ENCODE data around the gene GRK5. TPM values are rescaled to one million over a fixed set of nuclear protein-coding genes. Genes with fewer than 3 reads are reported as not detected.
A peak's percentile ranks its signal among the peaks of the same experiment; 100 is the strongest.

GRK5 gene
- total and polyA plus RNA-seq, 8 donors: 10.9 to 95.9 (median 34.0) TPM

- TF ChIP-seq POLR2A (IDR thresholded peaks at IDR 0.05): no peak
- TF ChIP-seq POLR2AphosphoS5 (IDR thresholded peaks at IDR 0.05): no peak
- TF ChIP-seq CTCF (IDR thresholded peaks at IDR 0.05): no peak
- no peak overlapping the region for H3K4me3 ChIP-seq
- no peaks in the 10 kb centered on the region for H3K9me3 ChIP-seq
- no peak overlapping the region for H3K27ac ChIP-seq
- DNase-seq: no peak
- intact Hi-C loops (cut with DNase I; ENCODE audit: low total_unique reads): loop anchor here (10.0 kb wide), 2 partner anchors 214 to 244 kb away; no protein-coding TSS in a partner anchor
- H3K36me3 ChIP-seq: no peaks in the 10 kb centered on the region
- H3K27me3 ChIP-seq: peaks cover 0 to 5% (median 0%) of the 10 kb centered on the region in 3 donors
- peaks cover 4 to 24% (median 12%) of the 10 kb centered on the region in 4 donors for H3K4me1 ChIP-seq
- WGBS, 5 donors: 81 to 90% (median 83%) methylated on average over 1 of the region's 1 CpG
Measured at GRCh38 chr10:119201233-119201632, 6.1 kb upstream of the GRK5 start.

GRCh38 chr10:119203006-119203405 is 4.4 kb upstream of the GRK5 start:
- peak overlapping the region in 1 of 5 donors; percentile 36 for H3K27ac ChIP-seq
- H3K27me3 ChIP-seq: peaks cover 0 to 5% (median 0%) of the 10 kb centered on the region in 3 donors
- no peak overlapping the region for H3K4me3 ChIP-seq
- intact Hi-C loops (cut with DNase I; ENCODE audit: low total_unique reads): loop anchor here (10.0 kb wide), 2 partner anchors 212 to 242 kb away; no protein-coding TSS in a partner anchor
- TF ChIP-seq POLR2A (IDR thresholded peaks at IDR 0.05) (no peak), CTCF (IDR thresholded peaks at IDR 0.05) (no peak), POLR2AphosphoS5 (IDR thresholded peaks at IDR 0.05) (no peak), EP300 (IDR thresholded peaks at IDR 0.05) (no peak)
- WGBS, 5 donors: 25 to 51% (median 37%) methylated on average over 4 of the region's 4 CpGs
- peaks cover 6 to 27% (median 18%) of the 10 kb centered on the region in 4 donors for H3K4me1 ChIP-seq
- H3K36me3 ChIP-seq: no peaks in the 10 kb centered on the region
- H3K9me3 ChIP-seq: no peaks in the 10 kb centered on the region
- DNase-seq: no peak

DNA sequence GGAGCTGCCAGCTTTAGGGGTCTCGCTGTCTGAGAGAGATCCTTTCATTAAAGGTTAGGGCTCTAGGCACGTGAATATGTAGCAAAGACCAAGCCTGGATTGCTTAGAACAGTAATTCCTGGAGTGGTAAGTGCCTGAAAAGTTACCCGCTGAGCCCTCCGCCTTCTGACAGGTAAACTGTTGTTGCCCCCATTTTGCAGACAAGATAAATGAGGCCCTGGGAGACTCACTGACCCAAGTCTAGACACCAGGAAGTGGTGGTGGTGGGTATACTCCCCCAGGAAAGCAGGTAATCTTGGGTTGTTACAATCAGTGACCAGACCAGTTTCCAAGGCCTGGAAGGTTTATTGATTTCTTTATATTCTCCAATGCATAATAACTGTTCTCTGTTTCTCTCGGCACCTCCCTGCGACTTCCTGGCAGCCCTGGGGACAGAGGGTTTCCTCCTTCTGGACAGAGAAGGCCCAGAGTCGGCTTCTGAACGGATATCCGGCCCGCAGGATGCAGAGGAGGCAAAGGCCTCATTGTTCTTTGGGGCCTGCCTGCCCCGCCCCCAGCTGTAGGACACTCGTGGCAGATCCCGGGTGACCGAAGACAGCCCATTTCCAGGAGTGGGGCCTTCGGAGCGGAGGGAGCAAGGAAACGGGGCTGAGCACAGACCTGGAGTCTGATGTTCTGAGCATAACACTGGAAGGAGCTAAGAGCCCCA is 1.3 kb upstream of the GRK5 start:
- peak; percentile 59 to 73 for DNase-seq
- Histone ChIP-seq H3K27ac (peak overlapping the region; percentile 97 to 100 (median 98)), H3K36me3 (no peaks in the 10 kb centered on the region), H3K27me3 (no peaks in the 10 kb centered on the region), H3K4me3 (peak overlapping the region; percentile 63 to 88 (median 74)), H3K4me1 (peaks cover 19 to 39% (median 37%) of the 10 kb centered on the region in 4 donors), H3K9me3 (no peaks in the 10 kb centered on the region)
- intact Hi-C loops (cut with DNase I; ENCODE audit: low total_unique reads): loop anchor here (10.0 kb wide), 2 partner anchors 209 to 239 kb away; no protein-coding TSS in a partner anchor
- TF ChIP-seq POLR2AphosphoS5 (IDR thresholded peaks at IDR 0.05) (peak in 1 of 3 donors; percentile 27), EP300 (IDR thresholded peaks at IDR 0.05) (no peak)
- 26 to 30% (median 26%) methylated on average over 17 of the region's 17 CpGs for WGBS, 5 donors

DNA sequence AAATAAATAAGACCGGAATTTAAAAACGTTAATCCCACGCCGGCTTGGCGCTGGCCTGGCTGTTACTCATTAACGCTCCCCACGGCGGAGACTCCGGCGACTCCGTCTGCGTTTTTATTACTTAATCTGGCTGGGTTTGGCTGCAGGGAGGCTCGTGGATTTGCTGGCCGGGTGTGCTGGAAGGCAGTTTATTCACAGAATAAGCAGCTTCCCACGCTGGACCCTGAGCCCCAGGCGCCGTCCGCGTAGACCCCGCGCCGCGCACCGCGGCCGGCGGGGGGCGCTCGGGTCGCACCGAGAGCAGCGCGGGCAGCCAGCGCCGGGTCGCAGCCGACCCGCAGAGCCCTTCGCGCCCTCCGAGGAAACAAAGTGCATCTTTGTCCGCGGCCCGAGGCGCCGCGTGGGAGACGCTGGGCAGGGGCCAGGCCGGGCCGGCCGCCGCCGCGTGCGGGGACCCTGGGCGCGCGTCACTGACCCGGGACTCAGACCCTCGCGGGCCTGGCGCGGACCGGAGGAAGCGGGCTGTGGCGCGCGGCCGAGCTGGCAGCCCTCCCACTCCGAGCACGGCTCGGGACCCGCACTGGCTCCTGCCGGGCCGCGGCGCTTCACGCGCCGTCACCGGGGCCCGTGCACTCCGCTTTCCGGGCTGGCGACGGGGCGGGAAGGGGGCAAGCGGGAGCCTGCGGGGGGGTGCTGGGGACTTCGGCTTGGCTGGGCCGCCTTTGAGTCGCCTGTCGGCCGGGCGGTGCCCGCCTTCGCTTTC is 587 bp upstream of the GRK5 start:
- DNase-seq: peak; percentile 76 to 91
- H3K27me3 ChIP-seq: no peaks in the 10 kb centered on the region
- peak overlapping the region; percentile 97 to 100 (median 98) for H3K27ac ChIP-seq
- peaks cover 25 to 46% (median 44%) of the 10 kb centered on the region in 4 donors for H3K4me1 ChIP-seq
- intact Hi-C loops (cut with DNase I; ENCODE audit: low total_unique reads): loop anchor here (10.0 kb wide), 2 partner anchors 208 to 238 kb away; no protein-coding TSS in a partner anchor
- no peaks in the 10 kb centered on the region for H3K36me3 ChIP-seq
- TF ChIP-seq POLR2AphosphoS5 (IDR thresholded peaks at IDR 0.05): no peak
- peak in 4 of 7 experiments; percentile 35 to 87 (median 72) for TF ChIP-seq CTCF (IDR thresholded peaks at IDR 0.05)
- WGBS, 5 donors: 0 to 1% (median 0%) methylated on average over 37 to 97 of the region's 97 CpGs
- H3K9me3 ChIP-seq: no peaks in the 10 kb centered on the region
- peak overlapping the region; percentile 63 to 88 (median 74) for H3K4me3 ChIP-seq
